ENCODE data around the gene DDX54. TPM values are rescaled to one million over a fixed set of nuclear protein-coding genes. Genes with fewer than 3 reads are reported as not detected.

The DDX54 gene
- total and polyA plus RNA-seq, 2 of the 8 experiments (the other 6 are each of a cell fraction or from before 2014, with no cell fraction given), result 64.9 to 113 TPM

DNA sequence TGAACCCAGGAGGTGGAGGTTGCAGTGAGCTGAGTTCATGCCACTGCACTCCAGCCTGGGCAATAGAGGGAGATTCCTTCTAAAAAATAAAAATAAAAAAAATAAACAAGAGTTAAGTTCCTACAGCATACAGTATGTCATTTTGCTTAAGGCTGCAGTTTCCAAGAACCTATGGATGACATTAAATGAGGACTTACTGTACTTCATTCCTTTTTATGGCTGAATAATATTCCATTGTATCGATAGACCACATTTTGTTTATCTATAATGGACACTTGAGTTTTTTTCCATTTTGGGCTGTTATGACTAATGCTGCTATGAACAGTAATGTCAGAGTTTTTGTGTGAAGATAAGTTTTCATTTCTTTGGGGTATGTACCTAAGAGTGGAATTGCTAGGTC is 67.1 kb downstream of the DDX54 start:
- no peak overlapping the region for H3K4ac ChIP-seq (replicated peaks; ENCODE audit: insufficient read length, low read depth, low read length)
- H3K4me3 ChIP-seq (ENCODE audit: extremely low read depth in 1 of 4, insufficient read depth in 2 of 4, low read depth in 3 of 4, low read length in 4 of 4), result no peak overlapping the region
- WGBS, 2 experiments (ENCODE audit: extremely low coverage in 1 of 2, insufficient coverage in 1 of 2, insufficient read length in 1 of 2, insufficient replicate concordance in 2 of 2, low coverage in 1 of 2, low lambda C conversion rate in 2 of 2, missing lambda C conversion rate in 1 of 2), result 74% methylated on average over 1 of the region's 1 CpG; no CpG with 5 or more reads in 1 of the 2 experiments
- H3K56ac ChIP-seq (replicated peaks; ENCODE audit: insufficient read length, low read depth, low read length), result no peak overlapping the region
- H2AFZ ChIP-seq (ENCODE audit: low read length), result no peak overlapping the region
- no peak overlapping the region for H3K9ac ChIP-seq (replicated peaks in 1 of 4; ENCODE audit: extremely low read depth in 1 of 4, low read depth in 3 of 4, low read length in 3 of 4)
- no peak overlapping the region for H3K18ac ChIP-seq (ENCODE audit: extremely low read depth, low read length)
- H3K9me3 ChIP-seq (ENCODE audit: insufficient read depth in 2 of 2, low read depth in 1 of 2, low read length in 1 of 2), result no peaks in the 10 kb centered on the region
- H3K23me2 ChIP-seq (ENCODE audit: low read depth, low read length), result no peaks in the 10 kb centered on the region
- no peak overlapping the region for H3K14ac ChIP-seq (ENCODE audit: insufficient read length)
- no peaks in the 10 kb centered on the region for H3K36me3 ChIP-seq (ENCODE audit: control insufficient read depth in 2 of 4, insufficient read depth in 4 of 4, low read length in 3 of 4)
- no peak overlapping the region for H3K27ac ChIP-seq (ENCODE audit: low read depth, low read length)
- H2BK5ac ChIP-seq (ENCODE audit: low read depth, low read length), result no peak overlapping the region
- H3K23ac ChIP-seq (ENCODE audit: insufficient read length), result no peak overlapping the region
- DNase-seq (ENCODE audit: low read depth in 1 of 2, low spot score in 2 of 2) (no peak), FAIRE-seq (no peak)
- no peaks in the 10 kb centered on the region for H3K4me1 ChIP-seq (replicated peaks in 1 of 4; ENCODE audit: control insufficient read depth in 3 of 4, insufficient read depth in 4 of 4, low read length in 3 of 4)
- no peak overlapping the region for H2BK15ac ChIP-seq (ENCODE audit: low read length)
- CTCF ChIA-PET (ENCODE audit: partially characterized antibody), result interaction anchor here (0.8 to 2.2 kb wide), 11 partner anchors 11 to 125 kb away, joined by 3 to 6 read pairs (median 4); partner anchors contain the start of genes CFAP73 and RASAL1
- H4K8ac ChIP-seq (ENCODE audit: extremely low read depth, insufficient read depth, low read length), result no peak overlapping the region
- H3K79me1 ChIP-seq (ENCODE audit: low read depth, low read length), result no peaks in the 10 kb centered on the region; the same call in 1 of the 2 replicates
- H2AK5ac ChIP-seq (ENCODE audit: low read depth, low read length), result no peak overlapping the region
- POLR2A ChIA-PET (ENCODE audit: partially characterized antibody), result interaction anchor here (1.4 kb wide), 1 partner anchor 8 kb away, joined by 3 read pairs; no protein-coding TSS in a partner anchor
- H4K5ac ChIP-seq (ENCODE audit: insufficient read length, low read depth, low read length), result no peak overlapping the region
- no peaks in the 10 kb centered on the region for H3K27me3 ChIP-seq (replicated peaks in 1 of 4; ENCODE audit: control insufficient read depth in 3 of 4, extremely low read depth in 1 of 4, insufficient read depth in 3 of 4, low read length in 3 of 4)
- H4K91ac ChIP-seq (replicated peaks; ENCODE audit: insufficient read length, low read length), result no peak overlapping the region
- H3K79me2 ChIP-seq (ENCODE audit: control insufficient read depth in 1 of 2, insufficient read depth in 2 of 2, low read length in 2 of 2), result no peaks in the 10 kb centered on the region
- no peak overlapping the region for H3K4me2 ChIP-seq (ENCODE audit: insufficient read depth in 1 of 2, low read depth in 2 of 2, low read length in 2 of 2)
- H2BK12ac ChIP-seq (ENCODE audit: low read depth, low read length), result no peak overlapping the region
- H2BK20ac ChIP-seq (ENCODE audit: low read length), result no peak overlapping the region
- no peak overlapping the region for H2BK120ac ChIP-seq (replicated peaks; ENCODE audit: low read depth, low read length)
- no peaks in the 10 kb centered on the region for H4K20me1 ChIP-seq (replicated peaks in 1 of 2; ENCODE audit: control insufficient read depth in 1 of 2, insufficient read depth in 2 of 2, low read length in 2 of 2)
- TF ChIP-seq, protein P1, sequence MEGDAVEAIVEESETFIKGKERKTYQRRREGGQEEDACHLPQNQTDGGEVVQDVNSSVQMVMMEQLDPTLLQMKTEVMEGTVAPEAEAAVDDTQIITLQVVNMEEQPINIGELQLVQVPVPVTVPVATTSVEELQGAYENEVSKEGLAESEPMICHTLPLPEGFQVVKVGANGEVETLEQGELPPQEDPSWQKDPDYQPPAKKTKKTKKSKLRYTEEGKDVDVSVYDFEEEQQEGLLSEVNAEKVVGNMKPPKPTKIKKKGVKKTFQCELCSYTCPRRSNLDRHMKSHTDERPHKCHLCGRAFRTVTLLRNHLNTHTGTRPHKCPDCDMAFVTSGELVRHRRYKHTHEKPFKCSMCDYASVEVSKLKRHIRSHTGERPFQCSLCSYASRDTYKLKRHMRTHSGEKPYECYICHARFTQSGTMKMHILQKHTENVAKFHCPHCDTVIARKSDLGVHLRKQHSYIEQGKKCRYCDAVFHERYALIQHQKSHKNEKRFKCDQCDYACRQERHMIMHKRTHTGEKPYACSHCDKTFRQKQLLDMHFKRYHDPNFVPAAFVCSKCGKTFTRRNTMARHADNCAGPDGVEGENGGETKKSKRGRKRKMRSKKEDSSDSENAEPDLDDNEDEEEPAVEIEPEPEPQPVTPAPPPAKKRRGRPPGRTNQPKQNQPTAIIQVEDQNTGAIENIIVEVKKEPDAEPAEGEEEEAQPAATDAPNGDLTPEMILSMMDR (IDR thresholded peaks at IDR 0.05; ENCODE audit: control extremely low read depth in 1 of 3, insufficient read depth in 1 of 3, low read depth in 1 of 3, low read length in 3 of 3), result no peak
- TF ChIP-seq ZNF274 (IDR thresholded peaks at IDR 0.05; ENCODE audit: borderline replicate concordance, extremely low read depth, low read length) (no peak), RXRA (IDR thresholded peaks at IDR 0.05; ENCODE audit: insufficient read depth, low read depth, low read length) (no peak), CHD2 (IDR thresholded peaks at IDR 0.05; ENCODE audit: low read length) (no peak), GTF2F1 (IDR thresholded peaks at IDR 0.05; ENCODE audit: borderline replicate concordance, low read depth, low read length) (no peak), CBX5 (IDR thresholded peaks at IDR 0.05; ENCODE audit: low read depth, low read length) (no peak), TEAD4 (IDR thresholded peaks at IDR 0.05; ENCODE audit: low read depth, low read length) (no peak), PHF8 (conservative IDR thresholded peaks at IDR 0.05; ENCODE audit: low read depth, low read length) (no peak), BRCA1 (IDR thresholded peaks at IDR 0.05; ENCODE audit: low read depth, low read length) (no peak), SP1 (IDR thresholded peaks at IDR 0.05; ENCODE audit: low read depth, low read length) (no peak)
- TF ChIP-seq, protein P2, sequence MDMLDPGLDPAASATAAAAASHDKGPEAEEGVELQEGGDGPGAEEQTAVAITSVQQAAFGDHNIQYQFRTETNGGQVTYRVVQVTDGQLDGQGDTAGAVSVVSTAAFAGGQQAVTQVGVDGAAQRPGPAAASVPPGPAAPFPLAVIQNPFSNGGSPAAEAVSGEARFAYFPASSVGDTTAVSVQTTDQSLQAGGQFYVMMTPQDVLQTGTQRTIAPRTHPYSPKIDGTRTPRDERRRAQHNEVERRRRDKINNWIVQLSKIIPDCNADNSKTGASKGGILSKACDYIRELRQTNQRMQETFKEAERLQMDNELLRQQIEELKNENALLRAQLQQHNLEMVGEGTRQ (IDR thresholded peaks at IDR 0.05; ENCODE audit: low read length), result no peak
